Panc1 (cell line): ENCODE results near the gene CD274. TPM values are rescaled to one million over a fixed set of nuclear protein-coding genes. Genes with fewer than 3 reads are reported as not detected.

Experiments
- ATAC-seq: fragments of 200-7000 bp; cut with Tn5 transposase; 2 replicates; pipeline ENCODE4 v1.9.1; 2020; ENCODE audit warnings: mild to moderate bottlenecking, moderate library complexity
- BruUV-seq: library from RNA; stranded (reverse); fragments of 400-500 nt; replicated peaks from 2 replicates; lab custom pipeline; 2021; lab: Mats Ljungman, UMichigan
- CTCF ChIA-PET: fragments of 300-600 bp; sonication (Branson Sonifier 250); formaldehyde crosslinking; loops from one replicate; lab custom pipeline; 2022; ENCODE audit warnings: antibody characterized with exemption; lab: Charles Lee
- POLR2A ChIA-PET: fragments of 300-600 bp; sonication (Branson Sonifier 250); formaldehyde crosslinking; loops from one replicate; lab custom pipeline; 2022; ENCODE audit warnings: antibody characterized with exemption; lab: Charles Lee
- DNase-seq: peaks from one replicate; pipeline ENCODE4 v3.0.0-alpha.2; 2010; ENCODE audit warnings: low read depth, low spot score
- H3K27ac ChIP-seq: 2 replicates; pipeline ENCODE4 v1.5.1; 2011; ENCODE audit warnings: mild to moderate bottlenecking, low read length, inconsistent platforms
- H3K27me3 ChIP-seq: fragments of 200-500 bp; sonication (Bioruptor generic); 2 replicates; pipeline ENCODE4 v1.6.0; 2014; ENCODE audit warnings: low read length, inconsistent platforms; ENCODE audit not compliant: control insufficient read depth, insufficient read depth
- H3K36me3 ChIP-seq: fragments of 200-500 bp; sonication (Bioruptor generic); 2 replicates; pipeline ENCODE4 v1.5.1; 2014; ENCODE audit warnings: inconsistent platforms, mild to moderate bottlenecking, low read length, moderate library complexity; ENCODE audit not compliant: control insufficient read depth, insufficient read depth
- H3K4me1 ChIP-seq: 2 replicates; pipeline ENCODE4 v1.5.1; 2011; ENCODE audit warnings: inconsistent platforms, mild to moderate bottlenecking, low read length, moderate library complexity; ENCODE audit not compliant: control insufficient read depth, insufficient read depth
- H3K4me3 ChIP-seq, 2 experiments: 2 replicates each; pipeline ENCODE4 v1.5.1; 2011 to 2012; ENCODE audit warnings: low read depth in 2 of 2, low read length in 2 of 2, mild to moderate bottlenecking in 2 of 2, inconsistent platforms in 1 of 2, moderate library complexity in 1 of 2
- H3K9me3 ChIP-seq: fragments of 200-500 bp; sonication (Bioruptor generic); 2 replicates; pipeline ENCODE4 v1.5.1; 2014; ENCODE audit warnings: low read depth, mild to moderate bottlenecking, inconsistent platforms, low read length, moderate library complexity; ENCODE audit not compliant: control insufficient read depth, insufficient read depth
- CTCF ChIP-seq: fragments of 450-650 bp; IDR thresholded peaks from 2 replicates; pipeline ENCODE4 v1.5.1; 2017; ENCODE audit warnings: mild to moderate bottlenecking
- POLR2AphosphoS5 ChIP-seq: IDR thresholded peaks from 2 replicates; pipeline ENCODE4 v1.6.1; 2012; ENCODE audit warnings: mild to moderate bottlenecking, low read depth, low read length, moderate library complexity
- SIN3A ChIP-seq: IDR thresholded peaks from 2 replicates; pipeline ENCODE4 v1.6.1; 2012; ENCODE audit warnings: low read depth, mild to moderate bottlenecking, low read length, moderate library complexity, borderline replicate concordance; ENCODE audit not compliant: insufficient read depth
- TCF7L2 ChIP-seq: IDR thresholded peaks from 2 replicates; pipeline ENCODE4 v1.6.1; 2011; ENCODE audit warnings: mild to moderate bottlenecking, low read depth, low read length, inconsistent platforms
- in situ Hi-C: cut with HindIII; loops from 2 replicates; pipeline ENCODE4 v1.10.0; 2016; ENCODE audit warnings: low sequenced_read_pairs, low pct_unique_long_range_greater_than_20kb
- intact Hi-C: fragments of 100-400 bp; cut with micrococcal nuclease; formaldehyde crosslinking; loops from one replicate; pipeline ENCODE4 v1.10.0; 2022; ENCODE audit not compliant: unreplicated experiment
- total RNA-seq: library from RNA; stranded (reverse); gene quantifications from one replicate; pipeline ENCODE4 v1.2.1, GENCODE V29; 2021; ENCODE audit not compliant: unreplicated experiment
- TF ChIP-seq, protein P1 (sequence below), 2 experiments: IDR thresholded peaks; 2 replicates each; pipeline ENCODE4 v1.6.1; 2011 to 2012; ENCODE audit warnings: low read depth in 2 of 2, control low read depth in 1 of 2, low read length in 1 of 2, mild to moderate bottlenecking in 1 of 2, moderate library complexity in 1 of 2; ENCODE audit not compliant: insufficient read depth in 1 of 2

Gene CD274
- total RNA-seq, 1 experiment from 2014 or later: 0.21 TPM

DNA sequence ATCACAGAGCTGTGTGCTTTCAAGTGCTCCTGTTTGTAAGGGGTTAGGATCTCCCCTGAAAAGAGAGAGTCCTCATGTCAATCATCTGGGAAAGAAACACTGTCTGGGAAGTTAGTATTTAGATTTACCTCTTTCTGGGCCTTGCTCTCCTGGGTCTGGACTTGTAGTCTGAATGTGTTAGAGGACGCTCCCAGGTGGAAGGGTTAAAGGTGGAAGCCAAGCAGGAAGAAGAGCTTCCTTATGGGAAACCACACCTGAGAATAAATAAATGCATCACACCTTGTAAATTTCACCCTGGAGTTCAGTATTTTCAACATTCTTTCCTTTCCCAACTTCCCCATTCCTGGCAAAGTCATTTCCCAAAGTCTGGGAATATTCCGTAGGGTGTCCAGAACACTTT, 13.9 kb upstream of the CD274 start:
- ChIA-PET CTCF (no interaction called here), POLR2A (no interaction called here)
- no TSS peak for BruUV-seq
- no peaks in the 10 kb centered on the region for H3K27me3 ChIP-seq
- H3K9me3 ChIP-seq: no peaks in the 10 kb centered on the region
- H3K36me3 ChIP-seq: no peaks in the 10 kb centered on the region; the same call in 1 of the 2 replicates
- no peaks in the 10 kb centered on the region for H3K4me1 ChIP-seq
- no peak for ATAC-seq
- H3K27ac ChIP-seq: no peak overlapping the region
- H3K4me3 ChIP-seq: no peak overlapping the region
- intact Hi-C loops (no loop called here), in situ Hi-C loops (no loop called here)
- TF ChIP-seq SIN3A (no peak), POLR2AphosphoS5 (no peak), CTCF (no peak), TCF7L2 (no peak)
- TF ChIP-seq, protein P1, sequence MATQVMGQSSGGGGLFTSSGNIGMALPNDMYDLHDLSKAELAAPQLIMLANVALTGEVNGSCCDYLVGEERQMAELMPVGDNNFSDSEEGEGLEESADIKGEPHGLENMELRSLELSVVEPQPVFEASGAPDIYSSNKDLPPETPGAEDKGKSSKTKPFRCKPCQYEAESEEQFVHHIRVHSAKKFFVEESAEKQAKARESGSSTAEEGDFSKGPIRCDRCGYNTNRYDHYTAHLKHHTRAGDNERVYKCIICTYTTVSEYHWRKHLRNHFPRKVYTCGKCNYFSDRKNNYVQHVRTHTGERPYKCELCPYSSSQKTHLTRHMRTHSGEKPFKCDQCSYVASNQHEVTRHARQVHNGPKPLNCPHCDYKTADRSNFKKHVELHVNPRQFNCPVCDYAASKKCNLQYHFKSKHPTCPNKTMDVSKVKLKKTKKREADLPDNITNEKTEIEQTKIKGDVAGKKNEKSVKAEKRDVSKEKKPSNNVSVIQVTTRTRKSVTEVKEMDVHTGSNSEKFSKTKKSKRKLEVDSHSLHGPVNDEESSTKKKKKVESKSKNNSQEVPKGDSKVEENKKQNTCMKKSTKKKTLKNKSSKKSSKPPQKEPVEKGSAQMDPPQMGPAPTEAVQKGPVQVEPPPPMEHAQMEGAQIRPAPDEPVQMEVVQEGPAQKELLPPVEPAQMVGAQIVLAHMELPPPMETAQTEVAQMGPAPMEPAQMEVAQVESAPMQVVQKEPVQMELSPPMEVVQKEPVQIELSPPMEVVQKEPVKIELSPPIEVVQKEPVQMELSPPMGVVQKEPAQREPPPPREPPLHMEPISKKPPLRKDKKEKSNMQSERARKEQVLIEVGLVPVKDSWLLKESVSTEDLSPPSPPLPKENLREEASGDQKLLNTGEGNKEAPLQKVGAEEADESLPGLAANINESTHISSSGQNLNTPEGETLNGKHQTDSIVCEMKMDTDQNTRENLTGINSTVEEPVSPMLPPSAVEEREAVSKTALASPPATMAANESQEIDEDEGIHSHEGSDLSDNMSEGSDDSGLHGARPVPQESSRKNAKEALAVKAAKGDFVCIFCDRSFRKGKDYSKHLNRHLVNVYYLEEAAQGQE (IDR thresholded peaks at IDR 0.05; ENCODE audit: insufficient read depth in 1 of 2, low read depth in 2 of 2, low read length in 1 of 2): no peak
- DNase-seq: no peak

- TSS peak; percentile 86 for BruUV-seq
- Histone ChIP-seq H3K27me3 (no peaks in the 10 kb centered on the region), H3K4me3 (peak within 1 kb of the TSS; percentile 61 to 72), H3K9me3 (no peaks in the 10 kb centered on the region), H3K36me3 (no peaks in the 10 kb centered on the region; the same call in 1 of the 2 replicates), H3K4me1 (no peaks in the 10 kb centered on the region), H3K27ac (peak within 1 kb of the TSS; percentile 72)
- DNase-seq (no peak), ATAC-seq (peak; percentile 100)
- POLR2A ChIA-PET: no interaction called here
- TF ChIP-seq POLR2AphosphoS5: 0 out of 2 replicates have a peak, but pooled peaks have one; percentile 39
- TF ChIP-seq TCF7L2: peak; percentile 98
- no peak for TF ChIP-seq CTCF
- CTCF ChIA-PET: no interaction called here
- intact Hi-C loops: no loop called here
- in situ Hi-C loops: no loop called here
These were observed 12.8 kb upstream of the CD274 start, which contains the start of gene PLGRKT for GRCh38 chr9:5437254-5438216. PLGRKT (minus strand) TSS chr9:5437925; CDS start chr9:5431977, 5,948 bp downstream.
